Endothelial cell of umbilical vein (primary cell): Measurements from ENCODE around the gene PIKFYVE. TPM values are rescaled to one million over a fixed set of nuclear protein-coding genes. Genes with fewer than 3 reads are reported as not detected.

ENCODE experiments used
- BruUV-seq: library from RNA; stranded (reverse); fragments of 400-500 nt; replicated peaks from 2 replicates; lab custom pipeline; 2021; lab: Mats Ljungman, UMichigan
- CTCF ChIA-PET: fragments of 300-600, 350-600 bp; sonication (Branson Sonifier 250); formaldehyde crosslinking; loops from one replicate; lab custom pipeline; 2021; ENCODE audit warnings: antibody characterized with exemption, inconsistent platforms; lab: Charles Lee
- POLR2A ChIA-PET: fragments of 300-600, 350-600 bp; sonication (Branson Sonifier 250); formaldehyde crosslinking; loops from one replicate; lab custom pipeline; 2021; ENCODE audit warnings: antibody characterized with exemption, inconsistent platforms; lab: Charles Lee
- DNase-seq: peaks from one replicate; pipeline ENCODE4 v3.0.0-alpha.2; 2011; ENCODE audit warnings: low read depth, low spot score
- FAIRE-seq: peaks from 2 replicates; lab custom pipeline; 2011; peaks lifted over from hg19 to GRCh38; lab: Jason Lieb, UNC
- H2AFZ ChIP-seq: 2 replicates; pipeline ENCODE4 v1.6.0; 2012; ENCODE audit warnings: low read depth, low read length, control low read depth, inconsistent platforms
- H3K27ac ChIP-seq: 2 replicates; pipeline ENCODE4 v1.5.1; 2011; ENCODE audit warnings: low read depth, mild to moderate bottlenecking, control low read depth, low read length, moderate library complexity; ENCODE audit not compliant: insufficient read depth
- H3K27me3 ChIP-seq, 2 experiments: 2 replicates each; pipeline versions ENCODE4 v1.6.0 to v1.6.1; 2011; ENCODE audit warnings: low read length in 2 of 2, mixed read lengths in 1 of 2; ENCODE audit not compliant: control insufficient read depth in 2 of 2, insufficient read depth in 2 of 2
- H3K36me3 ChIP-seq, 2 experiments: 2 replicates in 1 of 2; 3 replicates in 1 of 2; pipeline ENCODE4 v1.5.1; 2011; ENCODE audit warnings: low read length in 2 of 2, mild to moderate bottlenecking in 1 of 2, moderate library complexity in 1 of 2; ENCODE audit not compliant: control insufficient read depth in 2 of 2, insufficient read depth in 2 of 2; ENCODE audit errors: extremely low read depth in 1 of 2
- H3K4me1 ChIP-seq: 3 replicates; pipeline ENCODE4 v1.5.1; 2011; ENCODE audit warnings: mild to moderate bottlenecking, low read length; ENCODE audit not compliant: control insufficient read depth, insufficient read depth; ENCODE audit errors: extremely low read depth
- H3K4me2 ChIP-seq: 2 replicates; pipeline ENCODE4 v1.6.1; 2011; ENCODE audit warnings: low read length, control low read depth, mixed read lengths; ENCODE audit not compliant: insufficient read depth
- H3K4me3 ChIP-seq, 3 experiments: fragments of 200-600 bp in 1 of 3; sonication (generic), shearing (Covaris generic) in 1 of 3; replicated peaks in 1 of 3; 2 replicates each; pipeline ENCODE4 v1.5.1; 2011 to 2016; ENCODE audit warnings: control low read depth in 3 of 3, low read length in 3 of 3, mild to moderate bottlenecking in 2 of 3, inconsistent platforms in 1 of 3, low read depth in 1 of 3, moderate library complexity in 1 of 3; ENCODE audit not compliant: insufficient read depth in 1 of 3
- H3K79me2 ChIP-seq: 2 replicates; pipeline ENCODE4 v1.6.0; 2012; ENCODE audit warnings: low read length, inconsistent platforms; ENCODE audit not compliant: control insufficient read depth, insufficient read depth
- H3K9ac ChIP-seq: replicated peaks from 2 replicates; pipeline ENCODE3; 2011; ENCODE audit warnings: low read length, control low read depth; ENCODE audit not compliant: insufficient read depth; ENCODE audit errors: extremely low read depth
- H3K9me1 ChIP-seq: replicated peaks from 3 replicates; pipeline ENCODE4 v1.6.0; 2011; ENCODE audit warnings: mild to moderate bottlenecking, low read length; ENCODE audit not compliant: control insufficient read depth, insufficient read depth; ENCODE audit errors: extremely low read depth
- H3K9me3 ChIP-seq: replicated peaks from 2 replicates; pipeline ENCODE4 v1.5.1; 2012; ENCODE audit warnings: low read length, inconsistent platforms; ENCODE audit not compliant: control insufficient read depth, insufficient read depth
- H4K20me1 ChIP-seq: replicated peaks from 2 replicates; pipeline ENCODE3; 2011; ENCODE audit warnings: mild to moderate bottlenecking, low read length; ENCODE audit not compliant: control insufficient read depth, insufficient read depth; ENCODE audit errors: extremely low read depth
- CTCF ChIP-seq, 2 donors: IDR thresholded peaks; 1 replicate in 1 of 2; 2 replicates in 1 of 2; pipeline ENCODE4 v1.5.1; 2011; ENCODE audit warnings: low read length in 2 of 2, mild to moderate bottlenecking in 2 of 2, moderate library complexity in 2 of 2, control low read depth in 1 of 2, inconsistent platforms in 1 of 2, low read depth in 1 of 2; ENCODE audit not compliant: insufficient read depth in 1 of 2; ENCODE audit errors: extremely low read depth in 1 of 2
- EZH2 ChIP-seq: IDR thresholded peaks from 2 replicates; pipeline ENCODE4 v1.6.1; 2012; ENCODE audit warnings: borderline replicate concordance, low read depth, mild to moderate bottlenecking, moderate library complexity, low read length, inconsistent platforms; ENCODE audit not compliant: severe bottlenecking
- FOS ChIP-seq: IDR thresholded peaks from 2 replicates; pipeline ENCODE4 v1.6.1; 2011; ENCODE audit warnings: mild to moderate bottlenecking, low read length, moderate library complexity, borderline replicate concordance; ENCODE audit not compliant: insufficient read depth
- GATA2 ChIP-seq: IDR thresholded peaks from 2 replicates; pipeline ENCODE4 v1.7.0; 2011; ENCODE audit warnings: low read depth, mild to moderate bottlenecking, moderate library complexity, mixed read lengths, low read length; ENCODE audit not compliant: insufficient read length, insufficient read depth
- JUN ChIP-seq: IDR thresholded peaks from 2 replicates; pipeline ENCODE4 v1.6.1; 2011; ENCODE audit warnings: borderline replicate concordance, low read depth; ENCODE audit not compliant: insufficient read length, insufficient read depth
- MAX ChIP-seq: IDR thresholded peaks from 2 replicates; pipeline ENCODE4 v1.6.1; 2011; ENCODE audit not compliant: insufficient read depth, insufficient read length
- MYC ChIP-seq: IDR thresholded peaks from one replicate; pipeline ENCODE4 v1.6.1; 2011; ENCODE audit warnings: mild to moderate bottlenecking, low read depth, low read length
- POLR2A ChIP-seq: IDR thresholded peaks from 2 replicates; pipeline ENCODE4 v1.6.1; 2012; ENCODE audit warnings: low read depth, mild to moderate bottlenecking, control low read depth, low read length
- POLR2AphosphoS5 ChIP-seq: IDR thresholded peaks from 2 replicates; pipeline ENCODE4 v1.6.1; 2012; ENCODE audit warnings: low read depth, mild to moderate bottlenecking, control low read depth, low read length, moderate library complexity; ENCODE audit not compliant: insufficient read depth
- dilution Hi-C: fragments of 300-500 bp; cut with MboI; formaldehyde crosslinking; loops from one replicate; pipeline ENCODE4 v1.15.0; 2019; ENCODE audit warnings: low sequenced_read_pairs; ENCODE audit not compliant: extremely low pct_ligation_motif_present
- intact Hi-C: fragments of 100-400 bp; cut with micrococcal nuclease; formaldehyde crosslinking; loops from one replicate; pipeline ENCODE4 v1.10.0; 2022
- polyA plus RNA-seq, 4 experiments: library from polyadenylated mRNA; depleted of rRNA in 3 of 4; stranded (reverse) in 3 of 4; unstranded in 1 of 4; fragments of >200 nt; gene quantifications; 2 replicates each; pipeline versions ENCODE4 v1.2.1 to v1.2.3, GENCODE V29; 2011 to 2012; ENCODE audit warnings: missing spikeins in 1 of 4
- total RNA-seq: library from RNA; stranded (reverse); gene quantifications from 2 replicates; pipeline ENCODE4 v1.2.3, GENCODE V29; 2021

PIKFYVE gene
- total and polyA plus RNA-seq, 2 donors (not counting 3 experiments of a cell fraction or from before 2014, with no cell fraction given) = 9.0 to 28.2 TPM

- TSS peak; percentile 36 for BruUV-seq
- POLR2A ChIA-PET = interaction anchor here (0.5 to 1.8 kb wide), 3 partner anchors 11 to 96 kb away, joined by 3 to 8 read pairs (median 4); partner anchors contain the start of gene PIKFYVE
- H3K27ac ChIP-seq = peak within 1 kb of the TSS; percentile 50
- H3K9me3 ChIP-seq = no peaks in the 10 kb centered on the region
- intact Hi-C loops = loop anchor here (1.0 to 10.0 kb wide), 5 partner anchors 11 to 1916 kb away; partner anchors contain the start of genes FZD5, KANSL1L and PIKFYVE
- H4K20me1 ChIP-seq = no peaks in the 10 kb centered on the region
- CTCF ChIA-PET = interaction anchor here (0.8 to 6.6 kb wide), 15 partner anchors 11 to 563 kb away, joined by 3 to 90 read pairs (median 5); partner anchors contain the start of gene PIKFYVE
- H3K9ac ChIP-seq = peak within 1 kb of the TSS; percentile 66
- DNase-seq (peak; percentile 95), FAIRE-seq (peak; percentile 90)
- H2AFZ ChIP-seq = peak within 1 kb of the TSS; percentile 98
- dilution Hi-C loops = no loop called here
- TF ChIP-seq MAX (no peak), FOS (no peak), POLR2AphosphoS5 (peak; percentile 48), GATA2 (no peak), POLR2A (peak; percentile 58), MYC (no peak), CTCF (IDR thresholded peaks at IDR 0.05; ENCODE audit: extremely low read depth in 1 of 2, insufficient read depth in 1 of 2, low read depth in 1 of 2, low read length in 2 of 2) (peak; percentile 52 to 74), EZH2 (no peak), JUN (no peak)
- H3K4me1 ChIP-seq = peaks cover 24% of the 10 kb centered on the region
- H3K4me2 ChIP-seq = peak within 1 kb of the TSS; percentile 91
- H3K4me3 ChIP-seq = peak within 1 kb of the TSS; percentile 74 to 99 (median 99)
- no peaks in the 10 kb centered on the region for H3K27me3 ChIP-seq
- peaks cover 2 to 9% of the 10 kb centered on the region in 2 experiments for H3K36me3 ChIP-seq
- H3K79me2 ChIP-seq = peaks cover 6% of the 10 kb centered on the region
- H3K9me1 ChIP-seq = no peaks in the 10 kb centered on the region
Observed at GRCh38 chr2:208254871-208255556, 11.0 kb upstream of the PIKFYVE start, which contains the start of gene IDH1. Gene IDH1, minus strand, starts transcription at chr2:208255071. Its CDS starts 3,520 bp downstream, at chr2:208251551.
